Sigmoid colon (tissue), 4 donors: ENCODE measurements around the gene PRAC2.

ENCODE experiments used
- POLR2AphosphoS5 ChIP-seq, 4 donors: sonication (generic); formaldehyde crosslinking; IDR thresholded peaks; one replicate each; pipeline ENCODE4 v1.6.1; 2017; ENCODE audit warnings: antibody characterized with exemption in 4 of 4
- TF ChIP-seq, protein P1 (sequence below), 4 experiments: fragments of 450-650 bp in 3 of 4; fragments of 200-600 bp in 1 of 4; IDR thresholded peaks; one replicate each; pipeline ENCODE4 v1.5.1; 2016 to 2019; ENCODE audit warnings: antibody characterized with exemption in 4 of 4, mild to moderate bottlenecking in 3 of 4, moderate library complexity in 2 of 4

DNA sequence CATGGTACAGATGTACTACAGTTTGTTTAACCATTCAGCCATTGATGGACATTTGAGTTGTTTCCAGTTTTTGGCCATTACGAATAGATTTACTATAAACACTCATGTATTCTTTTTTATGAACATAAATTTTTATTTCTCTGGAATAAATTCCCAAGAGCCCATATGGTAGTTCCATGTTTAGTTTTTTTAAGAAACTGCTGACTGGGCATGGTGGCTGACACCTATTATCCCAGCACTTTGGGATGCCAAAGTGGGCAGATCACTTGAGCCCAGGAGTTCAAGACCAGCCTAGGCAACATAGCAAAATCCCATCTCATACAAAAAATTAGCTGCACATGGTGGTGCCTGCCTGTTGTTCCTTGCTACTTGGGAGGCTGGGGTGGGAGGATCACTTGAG is 30.9 kb upstream of the PRAC2 start:
- TF ChIP-seq, protein P1, sequence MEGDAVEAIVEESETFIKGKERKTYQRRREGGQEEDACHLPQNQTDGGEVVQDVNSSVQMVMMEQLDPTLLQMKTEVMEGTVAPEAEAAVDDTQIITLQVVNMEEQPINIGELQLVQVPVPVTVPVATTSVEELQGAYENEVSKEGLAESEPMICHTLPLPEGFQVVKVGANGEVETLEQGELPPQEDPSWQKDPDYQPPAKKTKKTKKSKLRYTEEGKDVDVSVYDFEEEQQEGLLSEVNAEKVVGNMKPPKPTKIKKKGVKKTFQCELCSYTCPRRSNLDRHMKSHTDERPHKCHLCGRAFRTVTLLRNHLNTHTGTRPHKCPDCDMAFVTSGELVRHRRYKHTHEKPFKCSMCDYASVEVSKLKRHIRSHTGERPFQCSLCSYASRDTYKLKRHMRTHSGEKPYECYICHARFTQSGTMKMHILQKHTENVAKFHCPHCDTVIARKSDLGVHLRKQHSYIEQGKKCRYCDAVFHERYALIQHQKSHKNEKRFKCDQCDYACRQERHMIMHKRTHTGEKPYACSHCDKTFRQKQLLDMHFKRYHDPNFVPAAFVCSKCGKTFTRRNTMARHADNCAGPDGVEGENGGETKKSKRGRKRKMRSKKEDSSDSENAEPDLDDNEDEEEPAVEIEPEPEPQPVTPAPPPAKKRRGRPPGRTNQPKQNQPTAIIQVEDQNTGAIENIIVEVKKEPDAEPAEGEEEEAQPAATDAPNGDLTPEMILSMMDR (IDR thresholded peaks at IDR 0.05), result no peak
- no peak for TF ChIP-seq POLR2AphosphoS5 (IDR thresholded peaks at IDR 0.05)
